Fibroblast of skin of left biceps (primary cell): ENCODE results near the gene KIF21B.
"Not testable (repeated sequence)": the region's sequence is repeated elsewhere in the genome, so short reads cannot be mapped to it uniquely, and the experiment has no call there.

Source experiments
- DNase-seq, 2 experiments: peaks; one replicate each; pipeline ENCODE4 v3.0.0-alpha.2; 2013; ENCODE audit warnings: low read depth in 2 of 2

KIF21B gene

GRCh38 chr1:200938955-200939354 is 84.6 kb downstream of the KIF21B start:
- DNase-seq, result no peak

- not testable (repeated sequence) for DNase-seq
Measured at GRCh38 chr1:200935286-200935962, 88.1 kb downstream of the KIF21B start.

GRCh38 chr1:200934676-200935245 is 88.8 kb downstream of the KIF21B start:
- no peak for DNase-seq

- DNase-seq, result no peak
Measured at GRCh38 chr1:200931776-200932175, 91.7 kb downstream of the KIF21B start.

GRCh38 chr1:200930285-200930684 is 93.2 kb downstream of the KIF21B start:
- DNase-seq, result not testable (repeated sequence)

- no peak for DNase-seq
Measured at GRCh38 chr1:200929530-200930278, 93.8 kb downstream of the KIF21B start.

GRCh38 chr1:200925831-200926230 is 97.7 kb downstream of the KIF21B start:
- DNase-seq, result no peak

- DNase-seq, result no peak
Measured at GRCh38 chr1:200923601-200924000, 99.9 kb downstream of the KIF21B start.

GRCh38 chr1:200922406-200922805 is 101.1 kb downstream of the KIF21B start:
- no peak for DNase-seq

- DNase-seq, result no peak
Measured at GRCh38 chr1:200921571-200922110, 101.9 kb downstream of the KIF21B start.
